Stimulated activated CD8-positive, alpha-beta memory T cell treated with anti-CD3 and anti-CD28 coated beads, Interleukin-12 subunit alpha, Interleukin-12 subunit beta, amount 100 ng/mL, for 24 hours (primary cell): Measurements from ENCODE around the gene PSMA2.

Experiments
- DNase-seq: peaks from one replicate; pipeline ENCODE4 v3.0.0-alpha.2; 2020; ENCODE audit errors: extremely low read depth

The PSMA2 gene

DNA sequence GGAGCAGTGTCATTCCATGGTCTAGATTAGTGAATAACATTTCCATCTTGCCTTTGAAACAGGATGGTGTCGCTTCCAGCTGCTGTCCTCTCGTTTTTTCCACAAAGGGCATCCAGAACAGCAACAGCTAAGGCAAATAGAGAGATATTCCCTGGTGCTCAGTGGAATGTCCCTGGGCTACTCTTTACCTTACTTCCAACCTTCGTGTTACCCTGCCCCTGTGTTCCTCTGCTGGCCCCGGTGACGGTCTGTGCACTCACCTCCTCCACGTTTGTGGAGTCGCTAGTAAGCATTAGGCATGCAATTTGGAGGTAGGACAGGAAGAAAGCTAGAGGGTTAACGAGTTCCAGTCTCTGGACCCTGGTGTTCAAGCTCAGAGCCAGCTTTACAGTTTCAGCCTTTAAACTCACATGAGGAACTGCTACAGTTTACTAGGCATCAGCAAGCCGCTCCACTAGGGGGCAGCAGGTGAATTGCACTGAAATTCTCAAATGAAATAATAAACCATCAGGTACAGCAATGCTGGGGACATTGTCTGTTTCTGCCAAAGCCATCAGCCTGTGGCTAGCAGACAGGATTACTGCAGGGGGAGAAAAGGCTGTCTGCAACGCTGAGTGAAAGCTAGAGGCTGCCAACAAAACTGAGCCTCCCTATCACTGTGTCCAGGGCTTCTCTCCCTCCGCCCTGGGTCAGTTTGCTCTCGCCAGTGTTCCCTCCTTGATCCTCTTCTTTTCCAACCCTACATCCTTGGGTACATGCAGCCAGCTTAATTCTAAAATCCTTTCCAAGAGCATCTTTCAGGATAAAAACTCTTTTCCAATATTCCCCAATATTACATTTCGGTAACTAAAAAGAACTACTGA, 9.2 kb upstream of the PSMA2 start:
- peak; percentile 41 for DNase-seq

DNA sequence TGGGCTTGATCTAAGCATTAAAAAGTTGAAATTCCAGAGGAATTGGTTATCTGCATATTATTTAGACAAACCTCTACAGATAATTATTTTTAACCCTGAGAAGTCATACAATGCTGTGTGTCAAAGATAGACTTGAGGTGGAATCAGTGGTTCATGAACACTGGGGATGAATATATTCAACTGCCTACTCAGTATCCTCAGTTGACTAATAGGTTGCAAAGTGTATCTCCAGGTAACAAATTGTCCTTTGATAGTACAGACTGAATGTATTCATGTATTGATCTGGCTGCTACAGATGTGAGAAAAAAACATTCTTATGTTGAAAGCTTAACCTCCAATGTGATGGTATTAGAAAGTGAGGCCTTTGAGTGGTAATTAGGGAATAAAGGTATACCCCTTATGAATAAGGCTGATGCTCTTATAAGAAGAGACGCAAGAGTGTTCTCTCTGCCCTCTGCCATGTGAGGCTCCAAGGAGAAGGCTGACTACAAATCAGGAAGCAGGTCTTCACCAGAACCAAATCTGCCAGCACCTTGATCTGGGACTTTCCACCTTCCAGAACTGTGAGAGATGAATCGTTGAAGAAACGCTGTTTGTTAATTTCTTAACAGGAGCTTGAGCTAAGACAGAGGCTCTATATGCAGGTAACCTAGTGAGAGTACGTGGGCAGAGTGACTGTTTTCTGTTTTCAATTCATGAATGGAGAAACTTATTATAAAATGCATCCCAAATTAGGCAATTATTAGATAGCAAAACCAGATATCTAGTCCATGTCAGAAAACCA, 7.7 kb upstream of the PSMA2 start:
- no peak for DNase-seq

- DNase-seq = no peak
These were observed 3.9 kb upstream of the PSMA2 start for GRCh38 chr7:42935861-42936260.

DNA sequence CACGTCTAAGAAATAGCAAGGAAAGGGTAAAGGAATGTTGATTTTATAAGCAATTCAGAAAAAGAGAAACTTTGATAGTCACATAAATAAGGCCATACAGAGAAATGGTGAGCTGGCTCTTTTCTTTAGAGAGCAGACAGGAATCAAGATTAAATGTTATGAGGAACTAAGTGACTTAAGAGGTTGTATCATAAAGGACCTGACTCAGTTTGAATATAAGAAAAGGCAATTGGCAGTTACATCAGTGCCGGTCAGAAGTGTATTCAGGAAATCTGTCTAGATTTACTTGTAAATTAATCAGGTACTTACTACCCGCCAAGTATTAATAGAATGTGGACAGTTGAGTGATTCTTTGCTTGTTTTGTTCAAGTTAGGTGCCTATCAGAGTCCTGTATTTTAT, 2.3 kb upstream of the PSMA2 start:
- no peak for DNase-seq

GRCh38 chr7:42932811-42933591, 1.0 kb upstream of the PSMA2 start:
- DNase-seq = no peak

DNA sequence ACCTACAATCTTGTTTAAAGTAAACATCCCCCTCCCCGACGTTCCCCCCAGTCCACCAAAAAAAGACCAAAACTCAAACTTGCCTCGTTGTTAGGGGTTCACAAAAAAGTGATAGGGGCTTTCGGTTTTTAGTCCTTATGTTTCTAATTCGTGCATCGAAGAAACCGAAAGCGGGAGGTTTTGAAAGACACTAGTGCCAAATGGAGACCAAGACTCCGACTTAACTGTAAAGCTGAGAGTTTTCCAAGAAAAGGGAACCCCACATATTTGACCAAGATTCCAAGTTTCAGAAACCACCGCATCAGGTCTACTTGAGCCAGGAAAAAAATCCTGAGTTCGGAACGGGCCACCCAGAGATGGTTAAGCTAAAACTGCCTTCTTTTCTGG, 534 bp downstream of the PSMA2 start:
- DNase-seq = no peak

DNA sequence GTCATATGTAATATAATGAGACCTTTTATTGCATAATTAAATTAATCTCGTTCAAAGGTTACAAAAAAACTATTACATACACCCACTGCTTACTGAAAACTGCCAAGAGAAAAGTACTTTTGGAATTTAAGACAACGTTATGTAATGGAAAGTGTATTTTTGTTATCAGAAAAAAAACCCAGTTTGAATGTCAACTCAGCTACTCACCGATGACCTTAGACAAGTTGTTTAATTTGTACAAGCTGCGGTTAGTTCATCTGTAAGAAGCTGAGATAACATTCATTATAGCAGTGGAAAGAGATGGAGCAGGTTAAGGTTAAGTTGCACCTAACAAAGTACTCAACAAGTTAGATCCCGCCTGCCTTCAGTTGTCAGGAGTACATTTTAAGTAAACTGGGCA, 1.1 kb downstream of the PSMA2 start:
- no peak for DNase-seq

DNA sequence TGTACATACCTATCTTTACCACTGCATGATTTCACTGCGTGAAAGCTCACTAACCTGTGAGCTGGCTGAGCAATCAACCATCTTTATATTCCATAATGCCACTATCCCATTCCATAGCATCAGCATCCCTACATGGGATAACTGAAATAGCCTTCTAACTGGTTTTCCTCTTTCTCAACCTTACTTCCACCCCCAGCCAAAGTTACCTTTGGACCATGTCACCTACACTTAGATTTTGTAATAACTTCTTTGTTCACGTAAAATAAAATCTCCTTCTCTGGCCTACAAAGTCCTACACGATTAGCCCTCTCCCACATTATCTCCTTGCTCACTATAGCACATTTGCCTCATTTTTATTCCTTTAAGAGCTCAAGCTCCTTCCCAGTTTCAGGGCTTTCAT, 2.5 kb downstream of the PSMA2 start:
- DNase-seq = no peak

- no peak for DNase-seq
These were observed 3.2 kb downstream of the PSMA2 start for GRCh38 chr7:42928754-42929153.

GRCh38 chr7:42926204-42926603, 5.8 kb downstream of the PSMA2 start:
- DNase-seq = no peak

- no peak for DNase-seq
These were observed 6.3 kb downstream of the PSMA2 start for GRCh38 chr7:42925630-42926029.

DNA sequence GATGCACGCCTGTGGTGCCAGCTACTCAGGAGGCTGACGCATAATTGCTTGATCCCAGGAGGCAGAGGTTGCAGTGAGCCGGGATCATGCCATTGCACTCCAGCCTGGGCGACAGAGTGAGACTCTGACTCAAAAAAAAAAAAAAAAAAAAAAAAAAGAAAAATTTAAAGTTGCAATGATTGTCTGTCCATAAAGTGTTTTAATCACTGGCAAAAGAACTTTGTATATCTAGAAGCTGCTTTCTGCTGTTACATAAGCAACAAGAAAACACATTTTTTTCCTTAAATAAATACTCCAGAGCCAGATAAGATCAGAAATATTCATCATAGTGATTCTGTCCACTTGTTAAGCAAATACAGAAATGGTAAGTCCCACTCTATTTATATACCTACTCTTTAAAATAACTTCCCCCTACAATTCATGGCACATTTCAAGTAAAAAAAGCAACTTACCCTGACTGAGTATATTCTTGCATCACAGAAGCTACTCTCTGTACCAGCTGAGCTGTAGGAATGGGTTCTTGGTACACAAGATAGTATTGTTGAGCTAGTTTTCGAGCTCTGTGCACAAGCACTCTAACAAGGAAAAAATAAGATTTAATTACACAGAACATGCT, 7.6 kb downstream of the PSMA2 start:
- DNase-seq = no peak

DNA sequence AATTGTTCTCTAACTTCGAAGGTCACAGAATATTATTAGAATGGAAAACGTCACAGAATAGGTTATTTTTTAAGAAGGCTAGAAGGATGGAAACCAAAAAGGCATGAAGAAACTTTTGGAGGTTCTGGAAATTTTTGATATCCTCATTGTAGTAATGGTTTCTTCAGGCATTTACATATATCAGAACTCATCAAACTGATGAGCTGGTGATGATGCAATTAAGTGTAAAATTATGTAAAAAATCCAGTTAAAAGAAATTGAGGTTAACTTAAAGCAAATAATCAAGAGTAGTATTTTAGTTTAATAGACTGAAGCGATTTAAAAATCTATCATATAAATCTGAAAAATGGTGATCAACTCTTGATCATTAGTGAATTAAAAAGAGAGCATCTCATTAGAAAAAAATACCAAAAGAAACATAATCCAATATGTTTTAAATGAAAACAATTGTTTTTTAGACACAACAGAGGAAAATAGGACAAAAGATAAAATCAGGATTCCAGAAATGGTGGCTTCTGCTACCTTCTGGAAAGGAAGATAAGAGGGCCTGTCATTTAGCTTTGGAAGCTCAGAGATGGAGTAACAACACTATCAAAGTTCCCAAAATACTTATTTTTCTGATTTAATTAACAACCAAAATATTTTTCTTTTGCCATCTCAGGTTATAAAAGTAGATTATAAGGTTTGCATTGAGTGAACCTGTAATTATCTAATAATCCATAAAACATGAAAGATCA, 9.8 kb downstream of the PSMA2 start:
- DNase-seq = no peak

DNA sequence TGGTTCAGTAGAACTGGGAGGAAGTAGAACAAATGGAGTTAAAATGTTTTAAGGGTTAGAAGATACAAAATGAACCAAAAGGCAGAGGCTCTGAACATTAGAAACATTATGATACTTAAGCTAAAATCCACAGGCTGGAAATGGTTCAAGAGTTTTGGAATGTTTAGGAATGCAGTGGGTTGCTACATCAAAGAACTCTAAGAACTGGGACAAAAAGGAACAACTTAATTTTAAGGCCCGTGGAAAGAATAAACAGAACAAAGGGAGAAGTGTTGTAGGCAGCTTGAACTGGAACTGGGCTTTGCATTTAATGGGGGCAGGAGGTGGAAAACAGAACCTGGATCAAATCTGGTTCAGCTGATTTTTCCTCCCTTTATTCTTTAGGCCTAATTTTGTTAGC, 16.6 kb downstream of the PSMA2 start:
- no peak for DNase-seq

DNA sequence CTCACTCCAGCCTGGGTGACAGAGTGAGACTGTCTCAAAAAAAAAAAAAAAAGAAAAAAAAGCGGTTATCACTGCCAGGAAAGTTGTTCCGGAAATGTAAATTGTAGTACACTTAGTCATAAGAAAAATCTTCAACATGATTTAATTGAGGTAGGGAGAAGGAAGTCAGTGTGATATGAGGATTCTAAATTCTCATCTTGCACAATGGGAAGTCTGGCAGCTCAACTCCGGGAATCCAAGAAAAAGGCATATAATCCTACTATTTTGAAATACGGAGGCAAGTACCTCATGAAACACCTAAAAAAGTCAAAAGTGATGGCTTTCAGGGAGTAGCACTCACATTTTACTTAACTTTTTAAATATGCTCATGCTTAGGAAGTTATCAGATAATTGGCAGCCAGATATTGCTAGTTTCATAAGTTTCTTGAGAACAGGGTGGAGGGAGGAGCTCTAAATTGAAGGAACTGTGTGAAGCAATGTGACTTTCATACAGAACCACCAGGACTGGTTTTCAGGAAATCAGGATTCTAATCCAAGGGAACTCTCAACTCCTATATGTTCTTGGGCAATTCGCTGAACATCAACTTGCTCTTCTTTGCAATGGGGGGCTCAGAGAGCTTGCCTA, 17.4 kb downstream of the PSMA2 start:
- DNase-seq = no peak

GRCh38 chr7:42914009-42914408, 18.0 kb downstream of the PSMA2 start:
- DNase-seq = no peak

GRCh38 chr7:42913591-42913990, 18.4 kb downstream of the PSMA2 start:
- DNase-seq = no peak

GRCh38 chr7:42911454-42912447, 20.2 kb downstream of the PSMA2 start, which contains the start of gene C7orf25:
TSS of gene C7orf25 (minus strand) at chr7:42912070. CDS start at chr7:42910900, 1,170 bp downstream.
- peak; percentile 91 for DNase-seq

GRCh38 chr7:42910306-42910705, 21.7 kb downstream of the PSMA2 start:
- no peak for DNase-seq
